Activated CD4-positive, CD25-positive, alpha-beta regulatory T cell treated with anti-CD3 and anti-CD28 coated beads, Interleukin-2, amount 50 U/mL, for 72 hours (primary cell): ENCODE data around the gene TSR2.
"Not testable (repeated sequence)": the region's sequence is repeated elsewhere in the genome, so short reads cannot be mapped to it uniquely, and the experiment has no call there.

ENCODE experiments used
- DNase-seq: peaks from one replicate; pipeline ENCODE4 v3.0.0; 2021

TSR2 gene

DNA sequence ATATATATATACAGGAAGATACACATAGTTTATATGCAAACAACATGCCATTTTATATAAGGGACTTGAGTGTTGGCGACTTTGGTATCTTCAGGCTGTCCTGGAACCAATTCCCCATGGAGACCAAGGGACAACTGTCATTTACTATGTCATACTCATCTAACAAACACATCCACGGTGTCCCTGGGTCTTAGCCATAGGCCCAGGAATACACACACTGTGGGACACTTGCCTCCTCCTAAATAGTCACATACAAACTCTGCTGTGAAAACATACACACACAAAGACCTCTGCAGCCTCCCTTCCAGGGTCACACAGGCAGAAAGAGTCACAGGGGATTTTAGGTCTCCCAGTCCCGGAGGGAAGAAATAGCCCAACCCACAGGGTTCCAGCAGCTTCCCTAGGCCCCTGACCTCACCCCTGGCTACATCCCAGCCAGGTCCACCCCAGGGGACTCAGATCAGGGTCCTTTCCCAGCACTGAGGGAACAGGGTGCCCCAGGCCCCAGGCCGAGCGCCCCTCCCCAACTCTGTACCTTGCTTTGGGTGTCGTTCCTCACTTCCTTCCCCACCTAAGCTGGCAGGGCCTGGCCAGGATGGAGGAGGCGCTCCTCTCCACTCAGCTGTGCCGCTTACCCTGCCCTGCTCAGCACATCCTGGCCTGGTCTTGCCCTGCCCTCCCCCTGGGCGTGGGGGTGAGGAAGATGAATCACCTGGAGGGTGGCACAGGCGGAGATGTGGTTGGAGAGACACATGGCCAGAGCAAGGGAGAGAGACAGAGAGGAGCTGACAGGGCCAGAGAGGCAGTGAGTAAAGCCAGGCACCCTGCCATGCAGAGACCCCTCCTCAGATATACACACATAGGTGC lies 34.0 kb downstream of the TSR2 start:
- DNase-seq: no peak

DNA sequence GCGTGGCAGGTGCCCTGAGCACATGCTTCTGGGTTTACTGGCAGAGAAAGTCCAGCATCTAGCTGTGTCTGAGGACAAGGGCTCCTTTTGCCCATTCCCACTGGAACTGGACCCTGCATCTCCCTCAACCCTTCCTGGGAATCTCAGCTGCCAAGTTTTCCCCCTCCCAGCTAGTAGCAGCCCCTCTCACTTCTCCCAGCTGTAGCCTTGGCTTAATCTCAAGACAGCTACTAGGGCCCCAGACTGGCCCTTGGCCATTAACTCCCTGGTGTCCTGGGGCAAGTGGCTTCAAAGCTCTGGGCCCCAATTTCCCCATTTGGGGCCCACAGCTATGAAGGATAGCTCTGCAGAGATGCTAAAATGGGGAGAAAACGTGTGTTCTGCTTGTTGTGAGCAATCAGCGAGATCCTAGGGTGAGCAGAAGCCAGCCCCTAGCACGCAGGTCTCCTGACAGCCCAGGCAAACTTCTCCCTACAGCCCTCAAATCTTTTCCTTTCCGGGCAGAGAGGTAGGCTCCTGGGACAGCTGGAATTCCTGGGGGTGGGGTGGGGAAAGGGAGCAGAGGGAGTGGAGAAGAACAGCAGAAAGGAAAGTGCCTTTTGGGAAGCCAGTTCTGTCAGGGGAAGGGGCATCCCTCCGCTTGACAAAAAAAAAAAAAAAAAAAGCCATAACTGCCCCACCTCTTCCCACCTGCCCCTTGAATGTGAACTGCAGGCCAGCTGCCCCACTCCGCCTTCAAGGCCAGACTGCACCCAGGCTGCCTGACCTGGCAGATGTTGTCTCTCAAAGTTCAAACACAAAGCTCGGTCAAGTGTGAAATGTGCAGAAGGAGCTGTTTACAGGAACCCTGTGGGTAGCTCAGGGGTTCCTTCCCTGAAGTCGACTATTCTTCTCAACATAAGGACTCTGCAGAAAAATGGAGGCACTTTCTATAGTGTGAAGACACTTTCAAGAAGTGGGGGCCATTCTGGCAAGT lies 39.2 kb downstream of the TSR2 start:
- no peak for DNase-seq

DNA sequence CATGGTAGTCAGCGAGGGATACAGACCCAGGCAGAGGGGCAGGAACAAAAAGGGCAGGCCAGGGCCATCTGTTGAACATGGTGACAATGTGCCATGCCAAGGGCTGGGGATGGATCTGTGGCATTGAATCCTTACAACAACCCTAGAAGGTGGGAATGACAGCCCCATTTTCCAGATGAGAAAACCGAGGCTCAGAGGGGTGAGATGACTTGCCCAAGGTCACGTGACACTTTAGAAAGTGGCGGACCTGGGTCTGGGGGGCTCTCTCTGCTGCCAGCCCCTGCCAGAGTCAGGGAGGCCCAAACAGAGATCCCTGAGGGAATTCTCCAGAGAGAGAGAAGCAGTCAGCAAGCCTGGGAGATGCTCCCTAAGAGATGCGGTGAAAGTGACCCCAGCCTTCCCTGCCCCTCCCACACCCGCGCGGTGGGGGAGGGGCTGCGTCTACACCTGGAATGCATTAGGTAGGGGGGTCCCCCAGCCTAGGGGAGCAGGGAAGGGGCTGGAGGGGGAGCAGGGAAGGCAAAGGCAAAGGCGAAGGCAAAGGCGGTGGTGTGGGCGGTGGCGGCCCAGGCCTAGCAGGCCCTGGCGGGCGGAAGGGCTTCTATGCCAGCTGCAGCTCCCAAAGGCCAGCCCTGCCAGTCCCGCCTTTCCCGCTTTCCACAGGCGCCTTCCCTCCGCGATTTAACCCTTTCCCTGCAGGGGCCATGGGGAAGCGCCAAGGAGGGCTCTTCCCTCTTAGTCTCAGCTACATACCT lies 42.8 kb downstream of the TSR2 start:
- no peak for DNase-seq

DNA sequence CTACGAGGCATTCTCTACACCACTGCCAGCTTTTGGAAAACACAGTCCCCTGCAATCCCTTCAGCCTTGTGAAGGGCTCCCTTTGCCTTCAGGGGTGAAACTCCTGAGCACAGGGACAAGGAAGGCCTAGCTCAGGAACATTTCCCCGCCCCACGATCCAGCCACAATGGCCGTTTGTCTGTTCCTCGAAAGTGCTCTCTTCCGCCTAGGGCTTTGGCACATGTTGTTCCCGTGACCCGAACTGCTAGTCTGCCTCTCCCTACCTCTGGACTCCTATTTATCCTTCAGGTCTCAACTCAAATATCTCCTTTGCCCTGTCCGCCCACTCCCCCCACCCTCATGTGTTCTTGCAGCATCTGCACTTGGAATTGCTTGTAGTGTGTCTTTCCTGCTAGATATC lies 43.7 kb downstream of the TSR2 start:
- DNase-seq: no peak

DNA sequence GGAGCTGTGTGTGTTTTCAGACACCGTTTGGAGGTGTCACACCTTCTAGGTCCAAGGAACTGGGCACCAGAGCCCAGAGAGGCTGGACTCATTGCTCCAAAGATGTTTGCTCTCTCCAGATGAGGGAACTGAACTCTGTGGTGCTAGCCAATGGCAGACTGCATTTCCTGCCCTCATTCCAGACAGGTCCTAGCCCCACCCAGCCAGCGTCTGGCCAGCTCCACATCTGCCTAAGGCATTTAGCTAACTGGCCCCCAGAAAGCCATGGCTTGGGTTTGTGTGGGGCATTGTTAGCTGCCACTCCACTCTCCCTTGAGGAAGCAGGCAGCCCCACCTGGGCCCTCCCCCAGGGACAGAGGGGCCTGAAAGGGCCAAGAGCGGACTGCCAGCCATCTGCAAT lies 44.5 kb downstream of the TSR2 start:
- DNase-seq: no peak

DNA sequence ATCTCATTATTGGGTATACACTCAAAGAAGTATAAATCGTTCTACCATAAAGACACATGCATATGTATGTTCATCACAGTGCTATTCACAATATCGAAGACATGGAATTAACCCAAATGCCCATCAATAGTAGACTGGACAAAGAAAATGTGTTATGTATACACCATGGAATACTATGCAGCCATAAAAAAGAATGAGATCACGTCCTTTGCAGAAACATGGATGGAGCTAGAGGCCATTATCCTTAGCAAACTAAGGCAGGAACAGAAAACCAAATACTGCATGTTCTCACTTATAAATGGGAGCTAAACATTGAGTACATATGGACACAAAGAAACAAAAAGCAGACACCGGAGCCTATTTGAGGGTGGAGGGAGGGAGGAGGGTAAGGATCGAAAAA lies 49.6 kb downstream of the TSR2 start:
- not testable (repeated sequence) for DNase-seq

DNA sequence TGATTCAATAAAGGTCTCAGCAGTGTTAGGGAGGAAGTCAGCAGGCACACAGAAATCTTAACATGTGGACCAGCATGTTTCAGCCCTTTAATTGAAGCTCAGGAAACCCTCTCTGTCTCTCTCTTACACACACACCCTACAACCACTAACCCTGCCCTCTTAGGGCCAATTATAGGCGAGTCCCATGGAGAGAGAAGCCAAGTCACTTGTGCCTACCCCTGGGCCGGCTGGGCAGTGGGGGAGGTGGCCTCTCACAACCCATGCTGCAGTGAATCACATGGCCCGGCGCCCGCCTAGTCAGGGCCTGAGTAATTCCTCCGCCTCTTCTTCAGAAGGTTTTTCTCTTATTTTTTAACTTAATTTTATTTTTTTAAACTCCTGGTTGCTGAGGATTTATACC lies 52.1 kb downstream of the TSR2 start:
- DNase-seq: no peak

DNA sequence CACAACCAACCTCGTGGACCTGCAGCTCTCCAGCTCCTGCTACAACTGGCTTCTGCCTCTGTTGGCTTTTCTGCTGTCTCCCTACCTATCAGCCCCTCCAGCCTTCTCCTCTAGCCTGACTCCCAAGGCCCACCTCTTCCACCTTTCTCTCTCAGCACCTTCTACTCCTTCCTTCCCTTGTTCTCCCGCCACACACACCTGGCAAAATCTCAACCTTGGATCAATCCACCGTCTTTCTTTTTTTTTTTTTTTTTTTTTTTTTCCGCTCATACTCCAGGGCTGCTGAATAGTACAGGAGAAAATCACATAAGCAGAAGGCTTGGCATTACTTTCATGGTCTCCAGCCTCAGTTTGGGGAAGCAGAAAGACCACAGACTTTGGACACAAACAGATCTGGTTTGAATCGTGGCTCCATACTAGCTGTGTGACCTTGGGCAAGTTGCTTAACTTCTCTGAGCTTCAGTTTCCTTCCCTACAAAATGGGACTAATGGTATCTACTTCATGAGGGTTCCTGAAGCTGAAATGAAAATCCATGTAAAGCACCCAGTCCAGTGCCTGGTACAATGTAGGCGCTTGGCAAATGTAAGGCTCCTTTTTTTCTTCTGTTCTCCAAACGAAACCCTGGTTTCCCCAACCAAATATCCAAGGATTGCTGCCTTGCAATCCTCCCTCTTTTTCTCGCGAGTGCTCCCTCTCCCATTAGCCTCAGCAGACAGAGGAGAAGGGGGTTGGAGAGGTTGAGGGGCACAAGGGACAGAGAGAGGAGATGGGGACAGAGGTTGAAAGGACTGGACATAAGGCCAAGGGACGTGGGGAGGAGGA lies 54.2 kb downstream of the TSR2 start:
- DNase-seq: no peak
